Measurements from ENCODE around the gene GUCY1B1. TPM values are rescaled to one million over a fixed set of nuclear protein-coding genes. Genes with fewer than 3 reads are reported as not detected.

GUCY1B1 gene
- total RNA-seq, 1 experiment from 2014 or later: not detected

- no peak for TF ChIP-seq POLR2A (IDR thresholded peaks at IDR 0.05; ENCODE audit: borderline replicate concordance, extremely low read depth, insufficient read depth, insufficient read length)
Observed at GRCh38 chr4:155805016-155805415, 46.2 kb downstream of the GUCY1B1 start (continued).

GRCh38 chr4:155807021-155807420 is 48.2 kb downstream of the GUCY1B1 start:
- ChIA-PET CTCF (interaction anchor here (1.3 kb wide), 1 partner anchor 146 kb away, joined by 3 read pairs; the partner anchor contains the start of gene CTSO), POLR2A (no interaction called here), RAD21 (ENCODE audit: low non-redundant PET in 1 of 2, low total read pairs in 2 of 2, uncharacterized antibody in 2 of 2, unreplicated experiment in 2 of 2) (no interaction called here)
- Histone ChIP-seq H3K9me2 (ENCODE audit: insufficient read depth) (no peaks in the 10 kb centered on the region), H4K20me1 (ENCODE audit: insufficient read depth) (no peaks in the 10 kb centered on the region), H3K9me3 (ENCODE audit: control insufficient read depth in 1 of 2, insufficient read depth in 1 of 2, low read depth in 1 of 2, low read length in 2 of 2) (no peaks in the 10 kb centered on the region), H3K27ac (ENCODE audit: low read depth, low read length) (no peak overlapping the region), H3K4me3 (replicated peaks in 1 of 2; ENCODE audit: low read depth in 1 of 2, low read length in 2 of 2) (no peak overlapping the region), H3K36me3 (ENCODE audit: control insufficient read depth in 1 of 2, insufficient read depth in 2 of 2, low read length in 2 of 2) (no peaks in the 10 kb centered on the region), H3K9ac (ENCODE audit: low read length) (no peak overlapping the region), H2AFZ (ENCODE audit: low read depth, low read length, poor library complexity, severe bottlenecking) (no peak overlapping the region), H3K4me2 (ENCODE audit: low read length) (no peak overlapping the region), H3K79me2 (ENCODE audit: insufficient read depth, low read length) (no peaks in the 10 kb centered on the region), H3K27me3 (ENCODE audit: insufficient read depth, low read length) (no peaks in the 10 kb centered on the region), H3K4me1 (ENCODE audit: control insufficient read depth in 1 of 2, insufficient read depth in 2 of 2, low read length in 2 of 2) (no peaks in the 10 kb centered on the region)
- intact Hi-C loops (cut with micrococcal nuclease): no loop called here
- no TSS peak for BruUV-seq (replicated peaks)
- TF ChIP-seq SIN3A (IDR thresholded peaks at IDR 0.05; ENCODE audit: low read depth) (no peak), JUND (IDR thresholded peaks at IDR 0.05) (no peak), RAD21 (IDR thresholded peaks at IDR 0.05; ENCODE audit: low read depth) (no peak), CBX3 (IDR thresholded peaks at IDR 0.05; ENCODE audit: low read depth) (no peak), SRF (IDR thresholded peaks at IDR 0.05; ENCODE audit: low read depth) (no peak), EZH2phosphoT487 (IDR thresholded peaks at IDR 0.05; ENCODE audit: borderline replicate concordance) (no peak), CEBPB (IDR thresholded peaks at IDR 0.05; ENCODE audit: low read depth) (no peak), FOSL1 (IDR thresholded peaks at IDR 0.05; ENCODE audit: low read depth) (no peak), SP1 (IDR thresholded peaks at IDR 0.05; ENCODE audit: low read depth) (no peak), YY1 (IDR thresholded peaks at IDR 0.05; ENCODE audit: extremely low read depth, insufficient replicate concordance, low read depth, low read length) (no peak), ZFX (IDR thresholded peaks at IDR 0.05) (no peak), ZBTB33 (IDR thresholded peaks at IDR 0.05; ENCODE audit: extremely low read depth, insufficient replicate concordance, low read length) (no peak), ZNF274 (IDR thresholded peaks at IDR 0.05; ENCODE audit: low read depth, low read length) (no peak), ELF1 (IDR thresholded peaks at IDR 0.05; ENCODE audit: borderline replicate concordance, low read depth) (no peak), EGR1 (IDR thresholded peaks at IDR 0.05; ENCODE audit: low read depth) (no peak), MAX (IDR thresholded peaks at IDR 0.05) (no peak)
- DNase-seq (ENCODE audit: low read depth, low spot score) (no peak), ATAC-seq (no peak)

All from HCT116 (cell line).